HG02885 (cell line): Measurements from ENCODE around the gene RFNG.
"Not testable (repeated sequence)": the region's sequence is repeated elsewhere in the genome, so short reads cannot be mapped to it uniquely, and the experiment has no call there.

ENCODE experiments used
- ATAC-seq: cut with Tn5 transposase; IDR thresholded peaks from one replicate; pipeline ENCODE4 v1.9.1; 2021; ENCODE audit warnings: mild to moderate bottlenecking; ENCODE audit not compliant: unreplicated experiment, poor library complexity

The RFNG gene

DNA sequence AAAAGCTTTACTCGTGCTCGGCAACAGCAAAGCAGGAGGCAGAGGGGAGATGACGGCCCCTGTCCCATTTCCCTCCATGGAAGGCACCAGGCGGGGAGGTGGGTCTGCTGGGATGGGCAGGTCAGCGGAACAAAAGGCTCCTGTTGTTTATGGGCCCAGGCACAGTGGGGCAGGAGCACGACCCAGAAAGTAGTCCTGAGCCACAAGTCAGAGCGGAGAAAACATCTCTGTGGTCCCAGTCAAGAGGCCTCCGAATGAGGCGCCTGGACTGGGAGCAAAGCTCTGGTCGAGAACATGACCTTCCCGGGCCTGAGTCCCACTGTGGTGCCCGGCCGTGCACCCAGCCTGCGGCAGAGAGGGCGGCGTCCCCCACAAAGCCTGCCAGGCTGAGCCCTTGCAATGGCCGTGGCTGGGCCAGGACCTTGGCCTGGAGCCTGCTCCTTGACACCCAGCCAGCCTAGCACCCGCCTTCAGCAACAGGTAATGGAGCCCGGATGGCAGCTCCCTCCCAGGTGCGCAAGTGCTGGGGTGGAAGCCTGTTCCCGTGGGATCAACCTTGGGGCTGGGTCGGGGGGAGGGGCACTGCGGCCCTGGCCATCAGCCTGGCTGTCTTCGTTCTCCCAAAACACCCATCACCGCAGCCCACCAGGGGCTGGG lies 3.6 kb downstream of the RFNG start:
- ATAC-seq: no peak

- ATAC-seq: no peak
Measured at GRCh38 chr17:82047379-82047778, 4.2 kb downstream of the RFNG start.

- ATAC-seq: no peak
Measured at GRCh38 chr17:82046903-82047302, 4.7 kb downstream of the RFNG start.

GRCh38 chr17:82045936-82046484 lies 5.6 kb downstream of the RFNG start:
- no peak for ATAC-seq

DNA sequence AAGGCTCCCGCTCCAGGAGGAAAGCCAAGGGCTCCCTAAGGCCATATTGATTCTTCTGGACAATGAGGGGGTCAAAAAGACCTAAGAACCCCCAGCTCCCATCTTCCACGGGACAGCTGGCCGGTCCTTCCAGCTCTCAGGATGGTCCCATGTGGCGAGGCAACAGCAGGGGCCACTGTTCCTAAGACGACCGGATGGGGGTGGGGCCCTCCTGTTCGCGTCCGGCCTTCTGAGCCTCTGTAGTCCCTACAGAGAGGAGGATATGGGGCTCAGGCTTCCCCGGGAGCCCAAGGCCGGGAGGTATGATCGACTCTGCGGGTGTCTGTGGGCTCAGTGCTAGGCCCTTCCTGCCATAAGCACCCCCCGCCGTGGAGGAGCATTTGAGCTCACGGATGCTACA lies 8.1 kb downstream of the RFNG start:
- ATAC-seq: no peak

- no peak for ATAC-seq
Measured at GRCh38 chr17:82042649-82043048, 9.0 kb downstream of the RFNG start.

- ATAC-seq: no peak
Measured at GRCh38 chr17:82041144-82041814, 10.3 kb downstream of the RFNG start.

DNA sequence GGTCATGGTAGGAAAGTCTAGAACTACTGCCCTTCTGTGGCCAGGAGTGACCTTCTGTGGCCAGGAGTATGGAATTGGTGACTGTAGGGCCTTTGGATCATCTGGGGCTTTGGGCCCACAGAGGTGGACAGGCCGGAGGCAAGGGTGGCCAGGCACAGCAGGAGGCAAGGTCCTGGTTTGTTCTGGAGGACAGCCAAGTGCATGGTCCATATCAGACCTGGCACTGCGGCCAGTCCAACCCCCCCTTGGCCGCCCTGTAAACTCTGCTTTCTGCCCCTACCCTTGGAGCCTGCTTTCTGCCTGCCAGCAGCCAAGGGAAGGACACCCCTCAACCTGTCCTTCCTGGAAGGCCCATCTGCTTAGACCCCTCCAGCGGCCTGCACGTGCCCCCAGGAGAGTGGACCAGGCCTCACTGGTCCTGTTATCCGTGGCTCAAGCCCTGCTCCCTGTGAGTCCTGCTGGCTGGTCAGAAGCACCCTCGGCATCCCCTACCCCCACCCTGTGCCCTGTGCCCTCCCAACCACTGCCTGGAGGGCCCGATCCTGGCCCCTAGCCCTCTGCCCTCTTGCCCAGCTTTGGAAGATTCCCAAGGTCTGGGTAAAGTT lies 11.8 kb downstream of the RFNG start:
- ATAC-seq: no peak

DNA sequence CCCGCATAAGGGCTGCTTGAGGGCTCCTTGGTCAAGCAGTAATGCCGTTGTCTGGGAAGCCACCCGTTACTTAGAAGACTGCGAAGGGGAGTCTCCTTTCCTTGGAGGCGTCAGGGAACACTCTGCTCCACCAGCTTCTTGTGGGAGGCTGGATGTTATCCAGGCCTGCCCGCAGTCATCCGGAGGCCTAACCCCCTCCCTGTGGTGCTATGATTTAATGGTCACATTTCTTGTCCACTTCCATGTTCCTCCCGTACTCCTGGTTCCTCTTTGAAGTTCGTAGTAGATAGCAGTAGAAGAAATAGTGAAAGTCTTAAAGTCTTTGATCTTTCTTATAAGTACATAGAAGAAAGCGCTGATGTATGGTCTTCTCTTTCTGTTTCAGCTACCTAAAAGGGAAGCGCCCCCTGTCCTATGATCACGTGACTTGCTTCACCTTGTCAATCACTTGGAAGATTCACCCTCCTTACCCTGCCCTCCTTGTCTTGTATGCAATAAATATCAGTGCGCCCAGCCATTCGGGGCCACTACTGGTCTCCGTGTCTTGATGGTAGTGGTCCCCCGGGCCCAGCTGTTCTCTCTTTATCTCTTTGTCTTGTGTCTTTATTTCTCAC lies 12.7 kb downstream of the RFNG start:
- not testable (repeated sequence) for ATAC-seq

DNA sequence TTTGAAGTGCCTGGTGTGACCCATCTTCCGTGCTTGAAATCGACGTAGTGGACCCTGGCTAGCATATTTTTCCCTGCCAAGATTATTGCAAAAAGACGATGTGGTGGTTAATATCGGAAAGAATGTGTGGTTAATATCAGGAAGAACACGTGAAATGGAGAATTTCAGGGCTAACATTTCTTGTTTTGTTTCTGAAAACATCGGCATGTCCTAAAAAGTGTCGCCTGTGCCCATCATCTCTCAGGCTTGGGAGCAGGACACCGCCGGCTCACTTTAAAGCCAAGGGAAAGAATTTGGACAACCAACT lies 13.8 kb downstream of the RFNG start:
- ATAC-seq: no peak

GRCh38 chr17:82037092-82037888 lies 14.3 kb downstream of the RFNG start, which contains the start of gene DCXR:
Gene DCXR, minus strand, starts transcription at chr17:82037697. Its CDS starts 15 bp downstream, at chr17:82037682.
- ATAC-seq: peak; percentile 87

GRCh38 chr17:82036634-82037091 lies 14.9 kb downstream of the RFNG start:
- peak; percentile 2 for ATAC-seq

- no peak for ATAC-seq
Measured at GRCh38 chr17:82035956-82036633, 15.5 kb downstream of the RFNG start.

DNA sequence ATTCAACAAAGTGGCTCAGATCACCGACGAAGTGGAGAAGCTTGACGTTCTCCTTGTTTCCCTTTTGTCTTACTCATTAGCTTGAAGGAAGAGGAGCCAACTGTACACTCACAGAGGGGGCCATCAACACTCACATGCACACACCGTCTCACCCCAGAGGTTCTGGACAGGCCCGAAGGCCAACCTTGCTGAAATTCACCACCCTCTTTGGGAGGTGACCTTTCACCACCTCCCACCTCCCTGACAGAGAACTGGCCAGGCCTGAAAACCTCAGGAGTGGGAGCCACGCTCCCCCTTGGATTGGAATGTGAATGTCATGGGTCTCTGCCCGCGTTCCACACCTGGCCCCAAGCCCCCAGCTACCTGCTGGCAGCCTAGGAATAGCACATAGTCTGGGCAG lies 16.1 kb downstream of the RFNG start:
- ATAC-seq: no peak

DNA sequence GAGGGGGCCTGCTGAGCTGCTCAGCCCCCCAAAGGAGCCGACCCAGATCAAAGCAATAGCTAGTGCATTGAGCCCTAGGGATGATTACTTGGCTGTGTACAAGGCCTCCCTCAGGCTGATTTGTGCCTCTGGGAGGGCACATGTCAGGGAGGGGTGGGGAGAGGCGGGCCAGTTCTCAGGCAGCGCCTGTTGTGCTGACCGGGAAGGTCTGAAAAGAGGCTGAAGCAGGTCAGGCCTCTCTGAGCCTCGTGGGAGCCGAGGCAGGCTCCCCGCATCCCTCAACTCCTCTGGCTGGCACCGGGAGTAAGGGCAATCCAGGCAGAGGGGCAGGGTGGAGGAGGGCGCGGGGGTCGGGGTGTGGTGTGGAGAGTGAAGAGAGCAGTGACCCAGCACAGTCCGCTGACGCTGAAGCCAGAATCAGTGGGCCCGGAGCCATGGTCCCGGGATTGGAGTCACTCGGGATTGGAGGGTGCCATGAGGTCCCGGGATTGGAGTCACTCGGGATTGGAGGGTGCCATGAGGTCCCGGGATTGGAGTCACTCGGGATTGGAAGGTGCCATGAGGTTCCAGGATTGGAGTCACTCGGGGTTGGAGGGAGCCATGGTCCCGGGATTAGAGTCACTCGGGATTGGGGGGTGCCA lies 17.1 kb downstream of the RFNG start:
- ATAC-seq: no peak

- ATAC-seq: no peak
Measured at GRCh38 chr17:82033359-82034085, 18.1 kb downstream of the RFNG start.

- no peak for ATAC-seq
Measured at GRCh38 chr17:82031885-82032627, 19.6 kb downstream of the RFNG start.
